GM12872 (cell line): Measurements from ENCODE around the gene BCAS3.

Experiments used
- TF ChIP-seq, protein P1 (sequence below): IDR thresholded peaks from 3 replicates; pipeline ENCODE4 v1.5.1; 2011; ENCODE audit warnings: low read depth, mild to moderate bottlenecking, low read length, moderate library complexity; ENCODE audit not compliant: insufficient read depth

BCAS3 gene

DNA sequence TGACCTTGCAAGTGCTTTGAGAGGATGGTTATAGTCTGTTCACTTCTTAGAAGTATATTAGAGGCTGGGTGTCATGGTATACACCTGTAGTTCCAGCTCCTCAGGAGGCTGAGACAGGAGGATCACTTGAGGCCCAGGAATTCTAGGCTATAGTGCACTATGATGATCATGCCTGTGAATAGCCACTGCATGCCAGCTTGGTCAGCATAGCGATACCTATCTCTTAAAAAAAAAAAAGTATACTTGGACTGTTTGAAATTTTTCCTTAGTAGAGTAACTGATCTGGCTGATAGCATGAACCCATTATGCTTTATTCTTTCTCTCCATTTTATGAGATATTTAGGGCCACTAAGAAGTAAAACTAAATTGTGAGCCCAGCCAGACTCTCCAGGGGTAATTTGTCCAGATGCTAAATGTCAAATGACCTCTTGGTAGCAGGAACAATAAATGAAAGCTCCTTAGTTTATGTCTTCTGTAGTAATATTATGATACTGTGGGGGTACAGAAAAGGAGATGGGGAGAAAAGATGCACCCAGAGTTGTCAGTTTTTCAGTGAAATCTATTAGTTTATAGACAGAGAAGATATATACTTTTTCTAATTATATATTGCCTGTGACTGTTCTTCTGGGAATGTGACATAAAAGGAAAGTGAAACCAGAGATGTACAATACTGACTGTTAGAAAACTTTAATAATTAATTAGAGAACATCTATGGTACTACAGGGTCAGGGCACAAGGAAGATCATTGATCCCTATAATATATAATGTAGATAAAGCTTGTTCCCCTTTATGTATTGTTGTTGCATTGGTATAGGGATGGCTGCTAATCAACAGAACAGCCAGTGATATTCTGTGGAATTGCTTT is 386.7 kb downstream of the BCAS3 start:
- TF ChIP-seq, protein P1, sequence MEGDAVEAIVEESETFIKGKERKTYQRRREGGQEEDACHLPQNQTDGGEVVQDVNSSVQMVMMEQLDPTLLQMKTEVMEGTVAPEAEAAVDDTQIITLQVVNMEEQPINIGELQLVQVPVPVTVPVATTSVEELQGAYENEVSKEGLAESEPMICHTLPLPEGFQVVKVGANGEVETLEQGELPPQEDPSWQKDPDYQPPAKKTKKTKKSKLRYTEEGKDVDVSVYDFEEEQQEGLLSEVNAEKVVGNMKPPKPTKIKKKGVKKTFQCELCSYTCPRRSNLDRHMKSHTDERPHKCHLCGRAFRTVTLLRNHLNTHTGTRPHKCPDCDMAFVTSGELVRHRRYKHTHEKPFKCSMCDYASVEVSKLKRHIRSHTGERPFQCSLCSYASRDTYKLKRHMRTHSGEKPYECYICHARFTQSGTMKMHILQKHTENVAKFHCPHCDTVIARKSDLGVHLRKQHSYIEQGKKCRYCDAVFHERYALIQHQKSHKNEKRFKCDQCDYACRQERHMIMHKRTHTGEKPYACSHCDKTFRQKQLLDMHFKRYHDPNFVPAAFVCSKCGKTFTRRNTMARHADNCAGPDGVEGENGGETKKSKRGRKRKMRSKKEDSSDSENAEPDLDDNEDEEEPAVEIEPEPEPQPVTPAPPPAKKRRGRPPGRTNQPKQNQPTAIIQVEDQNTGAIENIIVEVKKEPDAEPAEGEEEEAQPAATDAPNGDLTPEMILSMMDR, result no peak

DNA sequence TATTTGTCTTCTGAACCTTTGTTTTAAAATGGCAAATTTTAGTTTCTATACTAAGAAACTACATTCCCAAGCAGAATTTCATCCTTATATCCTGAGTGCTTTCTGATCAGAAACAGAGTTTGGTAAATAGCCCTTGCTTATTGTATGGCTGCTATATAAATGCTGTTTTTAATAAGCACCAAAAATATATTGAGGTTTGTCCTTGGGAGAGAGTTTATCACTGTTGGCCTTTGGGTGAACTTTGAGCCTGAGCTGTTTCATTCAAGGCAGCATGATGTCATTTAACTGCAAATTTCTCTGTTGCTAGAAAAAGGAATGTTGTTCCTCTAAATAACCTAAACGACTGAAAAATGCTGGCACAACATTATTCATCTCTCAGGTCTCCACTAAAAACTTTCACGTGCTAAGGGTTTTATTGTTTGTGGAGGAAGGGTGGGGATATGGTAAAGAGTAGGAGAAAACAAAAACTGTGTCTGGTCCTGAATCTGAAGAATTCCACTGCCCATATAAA is 387.7 kb downstream of the BCAS3 start:
- TF ChIP-seq, protein P1, result no peak

- TF ChIP-seq, protein P1, result no peak
Measured at GRCh38 chr17:61066062-61066461, 388.4 kb downstream of the BCAS3 start.

- TF ChIP-seq, protein P1, result no peak
Measured at GRCh38 chr17:61070649-61071048, 393.0 kb downstream of the BCAS3 start.

GRCh38 chr17:61072648-61073047 is 395.0 kb downstream of the BCAS3 start:
- TF ChIP-seq, protein P1, result no peak

DNA sequence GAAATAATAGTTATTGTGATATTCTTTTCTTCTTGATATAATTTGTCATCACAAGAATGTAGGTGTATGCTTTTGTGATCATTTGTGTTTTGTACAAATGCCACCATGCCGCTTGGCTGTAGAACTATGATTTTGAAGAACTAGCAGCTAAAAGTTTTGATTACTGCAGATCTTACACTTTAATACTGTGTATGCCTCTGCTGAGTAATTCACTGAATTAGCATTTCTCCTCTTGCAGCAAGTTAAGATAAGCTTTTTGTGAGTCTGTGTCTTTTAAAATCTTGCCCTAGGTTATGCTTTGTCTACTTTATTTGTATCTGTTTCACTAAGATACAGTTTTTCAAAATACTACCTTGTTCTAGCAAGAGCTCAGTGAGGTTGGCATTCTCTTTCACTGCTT is 395.5 kb downstream of the BCAS3 start:
- TF ChIP-seq, protein P1, result no peak

GRCh38 chr17:61073799-61074513 is 396.3 kb downstream of the BCAS3 start:
- TF ChIP-seq, protein P1, result no peak
